ENCODE measurements around the gene CLCC1.
"Not testable (repeated sequence)": the region's sequence is repeated elsewhere in the genome, so short reads cannot be mapped to it uniquely, and the experiment has no call there.

The CLCC1 gene

DNA sequence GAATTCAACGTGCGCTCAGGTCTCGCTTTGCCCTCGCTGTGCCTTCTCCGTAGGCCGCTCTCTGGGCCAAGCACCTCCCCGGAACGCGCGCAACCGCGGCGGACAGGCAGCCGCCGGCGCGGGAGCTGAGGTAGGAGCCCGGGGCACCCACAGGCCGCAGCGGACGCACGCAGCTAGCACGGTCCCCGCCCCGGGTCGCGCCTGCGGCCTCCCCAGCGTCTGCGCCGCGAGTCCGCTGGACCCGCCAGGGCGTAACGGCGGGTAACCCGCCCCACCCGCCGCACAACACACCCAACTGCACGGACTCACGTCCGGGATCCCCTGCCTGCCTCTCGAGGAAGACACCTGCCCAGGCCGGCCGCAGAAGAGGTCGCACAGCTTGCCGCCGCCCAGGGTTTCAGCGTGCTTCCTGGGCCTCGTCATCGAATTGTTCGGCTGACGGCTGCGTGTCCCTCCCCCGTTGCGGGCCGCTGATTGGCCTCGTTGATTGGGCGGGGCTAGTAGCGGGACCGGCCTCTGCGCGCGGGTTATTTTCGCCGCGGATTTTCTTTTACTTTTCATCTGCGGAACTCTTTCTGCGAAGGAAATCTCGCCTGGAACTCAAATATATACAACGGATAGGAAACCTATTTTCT is at the start of gene CLCC1:
Gene CLCC1 (minus strand): TSS at position 433 of the 635 bp plus-strand sequence. CDS start 13,047 bp downstream, outside the sequence.
- peak; percentile 77 for DNase-seq

DNA sequence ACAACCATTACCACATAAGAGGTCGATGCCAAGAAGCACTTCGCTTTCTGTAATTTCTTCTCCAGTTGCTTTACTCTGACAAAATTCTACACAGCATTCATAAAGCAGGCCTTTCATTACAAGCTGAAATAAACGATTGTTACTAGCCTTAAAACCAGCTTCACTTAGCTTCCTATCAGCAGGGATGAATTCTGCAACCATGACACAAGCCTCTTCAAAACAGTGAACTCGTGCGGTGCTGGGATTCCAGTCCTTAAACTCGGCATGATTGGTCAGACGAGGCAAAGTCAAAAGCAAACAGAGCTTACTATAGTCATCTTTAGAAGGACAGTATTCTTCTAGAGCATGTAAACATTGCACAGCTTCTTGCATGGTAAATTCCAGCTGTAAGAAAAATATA is 48.1 kb upstream of the CLCC1 start:
- DNase-seq, result no peak

GRCh38 chr1:108996622-108997021 is 33.3 kb upstream of the CLCC1 start:
- not testable (repeated sequence) for DNase-seq

- DNase-seq, result no peak
Observed at GRCh38 chr1:108983114-108983513, 19.8 kb upstream of the CLCC1 start.

- no peak for DNase-seq
Observed at GRCh38 chr1:108976658-108977057, 13.4 kb upstream of the CLCC1 start.

DNA sequence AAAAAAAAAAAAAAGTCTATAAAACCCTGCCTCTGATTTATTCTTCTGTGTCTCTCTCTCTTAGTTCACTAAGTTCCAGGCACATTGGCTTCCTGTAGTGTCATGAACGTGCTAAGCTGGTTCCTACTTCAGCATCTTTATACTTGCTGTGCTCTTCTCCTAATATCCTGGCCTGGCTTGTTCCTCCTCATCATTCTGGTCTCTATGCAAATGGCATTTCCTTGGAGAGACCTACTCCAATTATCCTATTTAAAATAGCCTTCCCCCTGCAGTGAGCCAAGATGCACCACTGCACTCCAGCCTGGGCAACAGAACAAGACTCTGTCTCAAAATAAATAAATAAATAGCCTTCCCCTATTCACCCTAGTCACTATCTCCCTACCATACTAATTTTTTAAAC is 9.7 kb upstream of the CLCC1 start:
- DNase-seq, result no peak

- DNase-seq, result no peak
Observed at GRCh38 chr1:108969346-108969745, 6.1 kb upstream of the CLCC1 start.

- DNase-seq, result no peak
Observed at GRCh38 chr1:108962681-108963051, 618 bp downstream of the CLCC1 start.

GRCh38 chr1:108961752-108962486 is 1.4 kb downstream of the CLCC1 start:
- no peak for DNase-seq

GRCh38 chr1:108961198-108961597 is 2.1 kb downstream of the CLCC1 start:
- DNase-seq, result no peak

GRCh38 chr1:108960719-108961118 is 2.6 kb downstream of the CLCC1 start:
- no peak for DNase-seq

DNA sequence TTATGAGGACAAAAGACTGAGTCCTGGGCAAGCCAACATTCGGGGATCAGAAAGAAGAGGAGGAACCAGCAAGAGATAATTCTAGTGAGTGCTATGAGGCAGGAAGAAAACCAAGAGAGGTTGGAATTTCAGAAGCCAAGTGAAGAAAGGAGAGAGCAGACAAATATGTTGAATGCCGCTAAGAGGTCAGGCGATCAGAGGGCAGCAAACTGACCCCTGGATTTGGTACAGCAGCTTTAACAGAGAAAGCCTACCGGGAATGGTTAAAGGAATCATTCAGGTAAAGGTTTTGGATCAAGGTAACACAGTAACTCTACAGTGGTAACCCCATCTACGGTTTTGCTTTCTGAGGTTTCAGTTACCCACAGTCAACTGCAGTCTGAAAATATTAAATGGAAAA is 5.4 kb downstream of the CLCC1 start:
- no peak for DNase-seq

- no peak for DNase-seq
Observed at GRCh38 chr1:108955881-108956280, 7.4 kb downstream of the CLCC1 start.

GRCh38 chr1:108955111-108955510 is 8.2 kb downstream of the CLCC1 start:
- DNase-seq, result no peak

DNA sequence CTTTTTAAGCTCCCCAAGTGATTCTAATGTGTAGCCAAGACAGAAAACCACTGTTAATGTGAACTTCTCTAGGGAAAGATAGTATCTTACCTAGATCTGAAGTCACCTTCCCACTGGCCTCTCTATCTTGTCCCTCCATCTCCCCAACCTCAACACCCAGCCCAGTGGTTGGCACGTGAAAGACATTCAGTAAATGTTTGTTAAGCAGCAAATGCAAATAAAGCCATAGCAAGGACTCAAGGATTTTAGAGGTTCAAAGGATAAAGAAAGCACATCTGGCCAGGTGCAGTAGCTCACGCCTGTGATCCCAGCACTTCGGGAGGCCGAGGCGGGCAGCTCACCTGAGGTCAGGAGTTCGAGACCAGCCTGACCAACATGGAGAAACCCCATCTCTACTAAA is 9.8 kb downstream of the CLCC1 start:
- no peak for DNase-seq

DNA sequence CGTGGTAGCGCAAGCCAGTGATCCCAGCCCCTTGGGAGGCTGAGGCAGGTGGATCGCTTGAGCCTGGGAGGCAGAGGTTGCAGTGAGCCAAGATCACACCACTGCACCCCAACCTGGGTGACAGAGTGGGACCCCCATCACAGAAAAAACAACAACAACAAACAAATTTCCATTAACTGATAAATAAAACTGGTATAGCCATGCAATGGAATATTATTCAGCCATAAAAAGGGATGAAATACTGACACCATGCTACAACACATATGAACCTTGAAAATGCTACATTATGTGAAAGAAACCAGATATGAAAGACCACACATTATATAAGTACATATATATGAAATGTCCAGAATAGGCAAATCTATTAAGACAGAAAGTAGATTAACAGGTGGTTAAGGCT is 12.0 kb downstream of the CLCC1 start:
- no peak for DNase-seq

- DNase-seq, result no peak
Observed at GRCh38 chr1:108949044-108949443, 14.2 kb downstream of the CLCC1 start.

- DNase-seq, result no peak
Observed at GRCh38 chr1:108947871-108948525, 15.3 kb downstream of the CLCC1 start.

DNA sequence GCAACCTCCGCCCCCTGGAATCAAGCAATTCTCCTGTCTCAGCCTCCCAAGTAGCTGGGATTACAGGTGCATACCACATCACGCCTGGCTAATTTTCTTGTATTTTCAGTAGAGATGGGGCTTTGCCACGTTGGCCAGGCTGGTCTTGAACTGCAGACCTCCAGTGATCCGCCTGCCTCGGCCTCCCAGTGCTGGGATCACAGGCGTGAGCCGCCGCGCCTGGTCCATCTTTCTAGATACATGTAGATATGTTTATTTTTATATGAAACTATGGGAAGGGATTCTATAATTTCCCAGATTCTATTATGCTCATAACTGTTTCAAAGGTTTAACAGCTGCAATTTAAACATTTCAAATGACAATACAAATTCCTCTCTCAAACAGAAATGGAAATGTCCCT is 27.1 kb downstream of the CLCC1 start:
- no peak for DNase-seq

DNA sequence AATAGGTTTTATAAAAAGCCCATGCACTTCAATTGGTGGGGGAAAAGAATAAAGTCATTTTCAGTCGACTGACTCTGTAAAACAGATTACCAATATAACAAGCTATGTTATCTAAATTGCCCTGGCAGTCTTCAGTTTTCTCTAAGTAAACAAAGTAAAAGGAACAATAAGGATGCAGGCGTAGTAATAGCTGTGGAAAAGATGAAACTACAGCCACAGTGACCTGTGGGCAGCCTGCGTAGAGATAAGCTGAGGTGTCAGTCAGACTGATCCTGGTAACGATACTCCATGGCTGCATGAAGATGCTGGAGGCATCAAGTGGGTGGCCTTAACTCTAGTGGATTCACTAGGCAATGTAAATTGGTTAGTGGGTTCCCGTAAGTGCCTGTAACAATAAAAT is 29.3 kb downstream of the CLCC1 start:
- DNase-seq, result no peak

- DNase-seq, result not testable (repeated sequence)
Observed at GRCh38 chr1:108927565-108927964, 35.7 kb downstream of the CLCC1 start.

DNA sequence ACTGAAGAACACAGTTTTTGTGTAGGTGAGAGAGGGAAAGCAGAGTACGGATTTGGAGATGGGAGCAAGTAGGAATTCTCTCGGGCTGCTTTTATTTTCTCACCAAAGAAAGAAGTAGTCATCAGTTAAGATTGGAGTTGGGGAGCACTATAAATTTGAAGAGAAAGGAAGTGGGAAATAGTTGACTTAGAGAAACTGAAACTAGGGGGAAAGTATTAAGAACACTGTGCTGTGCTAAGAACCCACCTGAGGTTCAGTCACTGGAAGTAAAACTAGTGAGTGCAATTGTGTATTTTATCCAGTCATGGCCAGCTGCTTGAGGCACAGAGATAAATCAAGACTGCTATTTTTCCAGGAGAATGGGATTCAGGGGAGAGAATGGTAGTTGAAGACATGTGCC is 37.4 kb downstream of the CLCC1 start:
- DNase-seq, result no peak

GRCh38 chr1:108916788-108917187 is 46.5 kb downstream of the CLCC1 start:
- no peak for DNase-seq

Data from GF-D8 (cell line).